ENCODE data around the gene ZMYND8. TPM values are rescaled to one million over a fixed set of nuclear protein-coding genes. Genes with fewer than 3 reads are reported as not detected.
A peak's percentile ranks its signal among the peaks of the same experiment; 100 is the strongest.

The ZMYND8 gene
- total RNA-seq, 1 donor from 2014 or later = 19.2 TPM

DNA sequence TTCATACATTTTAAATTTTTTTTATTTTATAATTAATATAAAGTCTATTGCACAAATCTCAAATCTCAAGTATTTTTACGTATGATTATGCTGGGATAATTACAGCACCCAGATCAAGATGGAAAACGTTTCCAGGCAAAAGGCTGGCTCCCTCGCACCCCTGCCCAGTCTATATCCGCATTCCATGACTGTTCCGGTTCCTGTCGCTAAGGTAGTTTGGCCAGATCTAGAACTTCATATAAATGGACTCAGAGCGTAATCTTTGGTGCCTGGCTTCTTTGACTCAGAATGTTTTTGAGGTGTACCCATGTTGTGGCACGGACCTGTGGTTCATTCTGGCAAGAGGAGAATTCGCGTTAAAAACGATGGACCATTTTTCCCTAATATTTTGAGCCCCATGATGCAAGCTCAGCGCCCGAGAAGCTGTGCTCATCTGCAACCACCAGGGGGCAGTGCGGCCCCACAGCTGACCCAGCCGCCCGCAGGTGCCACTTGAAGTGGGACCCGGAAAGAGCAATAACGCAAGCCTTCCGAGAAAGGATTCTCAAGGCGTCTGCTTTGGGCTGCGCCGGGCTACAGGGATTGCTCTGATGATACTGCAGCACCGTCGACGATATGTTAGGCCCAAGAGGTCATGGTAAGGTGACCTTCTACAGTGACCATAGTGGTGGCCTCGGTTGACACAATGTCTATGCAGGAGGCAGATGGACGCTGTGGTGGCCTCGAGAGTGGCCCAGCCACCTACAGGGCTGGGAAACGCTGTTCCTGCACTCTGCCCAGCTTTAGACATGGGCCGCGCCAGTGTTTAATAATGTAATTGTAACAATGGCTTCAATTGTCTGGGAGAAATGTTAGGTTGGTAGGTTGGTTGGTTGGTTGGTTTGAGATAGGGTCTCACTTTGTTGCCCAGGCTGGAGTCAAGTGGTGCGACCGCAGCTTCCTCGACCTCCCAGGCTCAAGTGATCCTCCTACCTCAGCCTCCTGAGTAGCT lies 160.1 kb downstream of the ZMYND8 start:
- no peak for DNase-seq (ENCODE audit: low read depth)
- no peaks in the 10 kb centered on the region for H3K27me3 ChIP-seq (ENCODE audit: control insufficient read depth, insufficient read depth, low read length)
- TF ChIP-seq, protein P1, sequence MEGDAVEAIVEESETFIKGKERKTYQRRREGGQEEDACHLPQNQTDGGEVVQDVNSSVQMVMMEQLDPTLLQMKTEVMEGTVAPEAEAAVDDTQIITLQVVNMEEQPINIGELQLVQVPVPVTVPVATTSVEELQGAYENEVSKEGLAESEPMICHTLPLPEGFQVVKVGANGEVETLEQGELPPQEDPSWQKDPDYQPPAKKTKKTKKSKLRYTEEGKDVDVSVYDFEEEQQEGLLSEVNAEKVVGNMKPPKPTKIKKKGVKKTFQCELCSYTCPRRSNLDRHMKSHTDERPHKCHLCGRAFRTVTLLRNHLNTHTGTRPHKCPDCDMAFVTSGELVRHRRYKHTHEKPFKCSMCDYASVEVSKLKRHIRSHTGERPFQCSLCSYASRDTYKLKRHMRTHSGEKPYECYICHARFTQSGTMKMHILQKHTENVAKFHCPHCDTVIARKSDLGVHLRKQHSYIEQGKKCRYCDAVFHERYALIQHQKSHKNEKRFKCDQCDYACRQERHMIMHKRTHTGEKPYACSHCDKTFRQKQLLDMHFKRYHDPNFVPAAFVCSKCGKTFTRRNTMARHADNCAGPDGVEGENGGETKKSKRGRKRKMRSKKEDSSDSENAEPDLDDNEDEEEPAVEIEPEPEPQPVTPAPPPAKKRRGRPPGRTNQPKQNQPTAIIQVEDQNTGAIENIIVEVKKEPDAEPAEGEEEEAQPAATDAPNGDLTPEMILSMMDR (IDR thresholded peaks at IDR 0.05; ENCODE audit: insufficient read depth, low read length, poor library complexity, severe bottlenecking) = peak; percentile 97
- H3K4me3 ChIP-seq (ENCODE audit: low read depth, low read length) = no peak overlapping the region
- no peaks in the 10 kb centered on the region for H3K36me3 ChIP-seq (ENCODE audit: control insufficient read depth, insufficient read depth, low read length)

DNA sequence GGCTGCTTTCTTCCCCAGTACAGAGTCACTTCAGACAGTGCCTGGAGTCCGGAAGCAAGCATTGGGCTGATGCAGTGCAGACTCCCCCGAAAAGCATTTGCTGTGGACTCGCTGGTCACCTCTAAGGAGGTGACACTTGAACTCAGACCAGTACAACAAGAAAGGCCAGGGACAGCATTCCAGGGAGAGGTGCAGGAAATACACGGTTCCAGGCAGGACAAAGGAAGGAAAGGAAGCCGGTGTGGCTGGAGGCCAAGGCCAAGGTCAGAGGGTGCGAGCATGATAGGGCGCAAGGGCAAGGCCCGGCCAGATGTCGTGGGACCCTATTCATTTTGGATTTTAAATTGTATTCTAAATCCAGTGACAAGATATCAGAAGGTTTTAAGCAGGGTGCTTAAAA lies 160.9 kb downstream of the ZMYND8 start:
- H3K36me3 ChIP-seq (ENCODE audit: control insufficient read depth, insufficient read depth, low read length) = no peaks in the 10 kb centered on the region
- H3K4me3 ChIP-seq (ENCODE audit: low read depth, low read length) = no peak overlapping the region
- TF ChIP-seq, protein P1 (IDR thresholded peaks at IDR 0.05; ENCODE audit: insufficient read depth, low read length, poor library complexity, severe bottlenecking) = no peak
- H3K27me3 ChIP-seq (ENCODE audit: control insufficient read depth, insufficient read depth, low read length) = no peaks in the 10 kb centered on the region
- no peak for DNase-seq (ENCODE audit: low read depth)

DNA sequence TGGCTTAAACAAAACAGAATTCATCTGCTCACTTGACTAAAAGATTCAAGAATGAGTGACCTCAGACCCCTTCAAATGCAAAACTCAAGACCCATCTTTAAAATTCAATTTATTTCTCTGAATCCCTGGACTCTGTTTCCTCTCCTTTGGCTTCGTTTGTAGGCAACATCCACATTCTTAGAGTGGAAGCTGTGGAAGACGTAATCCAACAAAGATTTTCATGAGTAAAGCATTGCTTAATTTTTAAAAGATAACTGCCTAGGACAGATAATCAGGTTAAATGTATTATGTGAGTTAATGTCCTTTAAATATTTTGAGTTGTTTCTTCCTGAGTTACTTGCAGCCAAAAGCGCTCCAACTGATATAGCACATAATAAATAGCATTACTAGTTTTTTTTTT lies 164.5 kb downstream of the ZMYND8 start:
- no peak overlapping the region for H3K4me3 ChIP-seq (ENCODE audit: low read depth, low read length)
- TF ChIP-seq, protein P1 (IDR thresholded peaks at IDR 0.05; ENCODE audit: insufficient read depth, low read length, poor library complexity, severe bottlenecking) = no peak
- no peak for DNase-seq (ENCODE audit: low read depth)
- H3K27me3 ChIP-seq (ENCODE audit: control insufficient read depth, insufficient read depth, low read length) = no peaks in the 10 kb centered on the region
- no peaks in the 10 kb centered on the region for H3K36me3 ChIP-seq (ENCODE audit: control insufficient read depth, insufficient read depth, low read length)

DNA sequence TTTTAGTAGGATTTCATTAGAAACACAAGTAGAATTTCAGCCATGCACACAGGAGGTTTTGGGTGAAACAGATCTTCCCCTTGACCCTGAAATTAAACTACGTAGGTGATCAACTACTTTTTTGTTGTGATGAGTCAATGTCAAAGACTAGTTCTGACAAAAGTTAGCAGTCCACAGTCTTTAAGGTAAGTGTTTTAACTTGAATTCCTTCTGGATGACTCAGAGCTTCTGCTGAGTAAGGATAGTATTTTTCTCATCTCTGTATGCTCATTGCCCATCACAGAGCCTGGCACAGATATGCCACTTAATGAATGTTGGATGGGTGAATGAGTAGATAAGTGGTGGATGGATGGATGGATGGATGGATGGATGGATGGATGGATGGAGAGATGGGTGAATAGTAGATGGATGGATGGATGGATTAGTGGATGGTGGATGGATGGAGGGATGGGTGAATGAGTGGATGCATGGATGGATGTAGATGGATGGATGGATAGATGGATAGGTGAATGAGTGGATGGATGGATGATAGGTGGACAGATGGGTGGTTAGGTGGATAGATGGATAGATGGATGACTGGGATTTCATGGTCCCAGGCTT lies 165.3 kb downstream of the ZMYND8 start:
- H3K4me3 ChIP-seq (ENCODE audit: low read depth, low read length) = no peak overlapping the region
- H3K27me3 ChIP-seq (ENCODE audit: control insufficient read depth, insufficient read depth, low read length) = no peaks in the 10 kb centered on the region
- peak; percentile 43 for DNase-seq (ENCODE audit: low read depth)
- TF ChIP-seq, protein P1 (IDR thresholded peaks at IDR 0.05; ENCODE audit: insufficient read depth, low read length, poor library complexity, severe bottlenecking) = no peak
- H3K36me3 ChIP-seq (ENCODE audit: control insufficient read depth, insufficient read depth, low read length) = no peaks in the 10 kb centered on the region

DNA sequence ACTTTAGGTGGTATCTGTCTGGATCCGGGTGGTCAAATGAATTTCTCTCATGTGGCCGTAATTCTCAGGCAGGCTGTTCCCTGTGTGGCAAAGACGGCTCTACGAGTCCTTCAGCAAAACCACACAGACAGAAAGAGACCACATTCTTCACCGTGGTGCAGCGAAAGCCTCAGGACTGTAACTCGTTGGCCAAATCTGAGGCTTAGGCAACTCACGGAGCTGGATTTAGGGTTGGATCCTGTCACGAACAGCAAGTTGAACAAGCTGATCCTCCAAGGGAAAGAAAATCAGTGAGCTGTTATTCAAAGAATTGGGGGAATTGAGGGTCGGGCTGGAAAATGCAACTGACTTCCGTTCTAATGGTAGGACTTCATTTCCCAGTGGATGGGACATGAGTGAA lies 167.4 kb downstream of the ZMYND8 start:
- TF ChIP-seq, protein P1 (IDR thresholded peaks at IDR 0.05; ENCODE audit: insufficient read depth, low read length, poor library complexity, severe bottlenecking) = no peak
- Histone ChIP-seq H3K36me3 (ENCODE audit: control insufficient read depth, insufficient read depth, low read length) (no peaks in the 10 kb centered on the region), H3K27me3 (ENCODE audit: control insufficient read depth, insufficient read depth, low read length) (no peaks in the 10 kb centered on the region)

More for the DNA sequence above, 167.4 kb downstream of the ZMYND8 start:
- no peak overlapping the region for H3K4me3 ChIP-seq (ENCODE audit: low read depth, low read length)
- no peak for DNase-seq (ENCODE audit: low read depth)

Measured in kidney epithelial cell (primary cell).